ENCODE data around the gene FBXO39.

Gene FBXO39

DNA sequence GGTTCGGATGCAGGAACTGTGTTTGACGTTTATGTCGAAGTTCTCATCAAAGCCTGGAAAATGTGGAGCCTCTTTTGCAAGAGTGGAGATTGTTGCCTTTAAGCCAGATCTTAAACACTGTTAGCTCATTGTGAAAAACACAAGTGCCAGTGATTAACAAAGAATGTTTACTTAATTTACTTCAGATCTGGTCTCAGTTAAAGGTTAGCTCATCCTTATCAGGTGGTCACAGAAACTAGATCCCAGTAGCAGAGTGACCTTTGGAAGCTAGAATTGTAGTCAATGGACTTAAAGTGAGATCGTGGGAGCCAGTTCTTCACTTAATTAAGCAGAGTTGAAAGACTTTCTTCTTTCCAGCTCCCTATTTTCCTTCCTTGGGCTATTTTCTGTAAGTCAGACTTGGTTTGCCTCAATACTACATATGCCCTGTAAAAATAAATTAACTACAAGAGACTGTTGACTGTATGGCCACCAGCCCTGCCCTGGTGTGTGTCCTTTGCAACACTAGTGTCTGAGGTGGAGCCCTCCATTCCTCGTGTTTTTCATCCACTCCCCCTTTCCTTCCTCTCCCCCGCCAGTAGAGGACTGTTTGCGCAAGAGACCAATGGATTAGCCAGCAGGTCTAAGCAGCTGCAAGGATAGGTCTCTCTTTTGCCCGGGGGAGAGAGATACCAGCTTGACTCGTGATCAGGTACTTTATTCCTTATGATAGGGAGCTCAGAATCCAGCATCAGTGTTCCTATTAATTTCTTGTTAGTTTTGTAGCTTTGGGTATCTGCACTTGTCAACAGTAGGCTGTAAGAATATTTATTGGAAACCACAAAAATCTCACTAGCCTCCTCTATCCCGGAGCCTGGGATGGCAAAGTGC, 20.2 kb downstream of the FBXO39 start:
- no peak for ATAC-seq
- TF ChIP-seq CSDC2 (CRISPR knock-in tag; IDR thresholded peaks at IDR 0.05) (no peak), ZC3H10 (CRISPR knock-in tag; IDR thresholded peaks at IDR 0.05) (no peak), ZNF8 (CRISPR knock-in tag; IDR thresholded peaks at IDR 0.05) (no peak), BACH2 (CRISPR knock-in tag; IDR thresholded peaks at IDR 0.05; ENCODE audit: borderline replicate concordance) (no peak), ESRRG (CRISPR knock-in tag; IDR thresholded peaks at IDR 0.05) (no peak), ISL1 (CRISPR knock-in tag; IDR thresholded peaks at IDR 0.05) (no peak), RARB (CRISPR knock-in tag; IDR thresholded peaks at IDR 0.05) (no peak), ZFP30 (CRISPR knock-in tag; IDR thresholded peaks at IDR 0.05) (no peak), ZNF565 (CRISPR knock-in tag; conservative IDR thresholded peaks at IDR 0.05; ENCODE audit: low read depth) (no peak), PPARA (CRISPR knock-in tag; IDR thresholded peaks at IDR 0.05; ENCODE audit: borderline replicate concordance) (no peak)

DNA sequence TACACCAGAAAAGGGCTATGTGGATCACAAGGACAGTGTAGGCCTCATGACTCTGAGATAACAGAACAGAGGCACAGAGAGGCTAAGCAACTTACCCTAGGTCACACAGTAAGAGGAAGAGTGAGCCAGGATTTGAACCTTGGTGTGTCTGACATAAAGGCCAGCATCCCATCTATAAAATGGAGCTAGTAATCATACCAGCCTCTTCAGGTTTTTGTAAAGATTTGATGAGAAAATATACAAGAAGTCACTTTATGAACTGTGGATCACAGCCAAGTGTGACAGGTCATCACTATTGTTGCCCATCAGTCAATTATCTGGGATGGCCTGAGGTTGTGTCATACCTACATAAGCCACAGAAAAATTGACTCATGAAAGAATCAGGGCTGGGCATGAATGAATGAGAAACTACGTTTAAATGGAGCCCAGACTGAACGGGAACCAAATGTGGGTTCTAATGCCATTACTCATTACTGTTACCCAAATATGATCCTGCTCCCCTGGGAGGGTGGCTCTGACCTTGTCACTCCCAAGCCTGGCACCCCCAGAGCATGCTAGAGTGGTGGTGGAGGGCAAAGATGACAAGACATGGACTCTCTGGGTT, 21.0 kb downstream of the FBXO39 start:
- ATAC-seq = no peak
- no peak for TF ChIP-seq ARNTL (CRISPR knock-in tag; IDR thresholded peaks at IDR 0.05; ENCODE audit: borderline replicate concordance, low read depth)
- TF ChIP-seq, protein P1, sequence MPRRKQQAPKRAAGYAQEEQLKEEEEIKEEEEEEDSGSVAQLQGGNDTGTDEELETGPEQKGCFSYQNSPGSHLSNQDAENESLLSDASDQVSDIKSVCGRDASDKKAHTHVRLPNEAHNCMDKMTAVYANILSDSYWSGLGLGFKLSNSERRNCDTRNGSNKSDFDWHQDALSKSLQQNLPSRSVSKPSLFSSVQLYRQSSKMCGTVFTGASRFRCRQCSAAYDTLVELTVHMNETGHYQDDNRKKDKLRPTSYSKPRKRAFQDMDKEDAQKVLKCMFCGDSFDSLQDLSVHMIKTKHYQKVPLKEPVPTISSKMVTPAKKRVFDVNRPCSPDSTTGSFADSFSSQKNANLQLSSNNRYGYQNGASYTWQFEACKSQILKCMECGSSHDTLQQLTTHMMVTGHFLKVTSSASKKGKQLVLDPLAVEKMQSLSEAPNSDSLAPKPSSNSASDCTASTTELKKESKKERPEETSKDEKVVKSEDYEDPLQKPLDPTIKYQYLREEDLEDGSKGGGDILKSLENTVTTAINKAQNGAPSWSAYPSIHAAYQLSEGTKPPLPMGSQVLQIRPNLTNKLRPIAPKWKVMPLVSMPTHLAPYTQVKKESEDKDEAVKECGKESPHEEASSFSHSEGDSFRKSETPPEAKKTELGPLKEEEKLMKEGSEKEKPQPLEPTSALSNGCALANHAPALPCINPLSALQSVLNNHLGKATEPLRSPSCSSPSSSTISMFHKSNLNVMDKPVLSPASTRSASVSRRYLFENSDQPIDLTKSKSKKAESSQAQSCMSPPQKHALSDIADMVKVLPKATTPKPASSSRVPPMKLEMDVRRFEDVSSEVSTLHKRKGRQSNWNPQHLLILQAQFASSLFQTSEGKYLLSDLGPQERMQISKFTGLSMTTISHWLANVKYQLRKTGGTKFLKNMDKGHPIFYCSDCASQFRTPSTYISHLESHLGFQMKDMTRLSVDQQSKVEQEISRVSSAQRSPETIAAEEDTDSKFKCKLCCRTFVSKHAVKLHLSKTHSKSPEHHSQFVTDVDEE (CRISPR knock-in tag; IDR thresholded peaks at IDR 0.05) = no peak

DNA sequence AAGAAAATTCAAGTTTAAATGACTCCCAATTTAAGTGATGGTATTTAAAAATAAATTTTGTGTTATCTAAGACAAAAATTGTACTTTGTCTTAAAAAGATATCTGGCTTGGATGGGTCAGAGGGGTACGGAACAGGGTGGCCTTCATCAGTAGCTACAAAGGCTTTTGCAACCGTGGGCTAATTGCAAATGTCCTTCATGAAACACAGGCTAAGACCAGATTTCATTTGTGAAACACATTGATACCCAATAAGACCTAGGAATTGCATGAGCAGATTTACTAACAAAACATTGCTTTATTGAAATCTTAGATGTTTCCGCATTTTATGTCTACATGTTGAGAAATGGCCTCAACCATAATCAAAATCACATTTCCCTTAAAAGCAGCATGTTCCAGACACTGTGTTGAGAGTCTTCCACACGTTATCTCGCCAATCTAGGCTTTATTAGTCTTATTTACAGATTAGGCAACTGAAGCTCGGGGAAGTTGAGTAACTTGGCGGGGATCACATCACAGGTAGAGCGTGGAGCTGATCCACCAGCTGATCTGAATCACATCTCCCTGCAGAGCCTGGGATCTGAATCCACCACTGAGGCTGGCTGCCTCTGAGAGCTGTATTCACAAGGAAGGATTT, 21.8 kb downstream of the FBXO39 start:
- no peak for ATAC-seq
- TF ChIP-seq TCF4 (CRISPR knock-in tag; IDR thresholded peaks at IDR 0.05; ENCODE audit: borderline replicate concordance) (no peak), ZFP3 (CRISPR knock-in tag; IDR thresholded peaks at IDR 0.05) (no peak), ZNF70 (CRISPR knock-in tag; IDR thresholded peaks at IDR 0.05) (no peak), TOX (CRISPR knock-in tag; IDR thresholded peaks at IDR 0.05; ENCODE audit: borderline replicate concordance) (no peak), ZC3H10 (CRISPR knock-in tag; IDR thresholded peaks at IDR 0.05) (no peak), ZFP30 (CRISPR knock-in tag; IDR thresholded peaks at IDR 0.05) (no peak), ESRRG (CRISPR knock-in tag; IDR thresholded peaks at IDR 0.05) (no peak), ZNF565 (CRISPR knock-in tag; conservative IDR thresholded peaks at IDR 0.05; ENCODE audit: low read depth) (no peak), ARNTL (CRISPR knock-in tag; IDR thresholded peaks at IDR 0.05; ENCODE audit: borderline replicate concordance, low read depth) (no peak), OSR1 (CRISPR knock-in tag; IDR thresholded peaks at IDR 0.05) (no peak), GLIS3 (CRISPR knock-in tag; IDR thresholded peaks at IDR 0.05) (no peak), RARB (CRISPR knock-in tag; IDR thresholded peaks at IDR 0.05) (no peak), BACH2 (CRISPR knock-in tag; IDR thresholded peaks at IDR 0.05; ENCODE audit: borderline replicate concordance) (no peak), PPARA (CRISPR knock-in tag; IDR thresholded peaks at IDR 0.05; ENCODE audit: borderline replicate concordance) (no peak), ISL1 (CRISPR knock-in tag; IDR thresholded peaks at IDR 0.05) (no peak), ZNF8 (CRISPR knock-in tag; IDR thresholded peaks at IDR 0.05) (no peak), SNAI2 (CRISPR knock-in tag; IDR thresholded peaks at IDR 0.05) (no peak)
- TF ChIP-seq, protein P2, sequence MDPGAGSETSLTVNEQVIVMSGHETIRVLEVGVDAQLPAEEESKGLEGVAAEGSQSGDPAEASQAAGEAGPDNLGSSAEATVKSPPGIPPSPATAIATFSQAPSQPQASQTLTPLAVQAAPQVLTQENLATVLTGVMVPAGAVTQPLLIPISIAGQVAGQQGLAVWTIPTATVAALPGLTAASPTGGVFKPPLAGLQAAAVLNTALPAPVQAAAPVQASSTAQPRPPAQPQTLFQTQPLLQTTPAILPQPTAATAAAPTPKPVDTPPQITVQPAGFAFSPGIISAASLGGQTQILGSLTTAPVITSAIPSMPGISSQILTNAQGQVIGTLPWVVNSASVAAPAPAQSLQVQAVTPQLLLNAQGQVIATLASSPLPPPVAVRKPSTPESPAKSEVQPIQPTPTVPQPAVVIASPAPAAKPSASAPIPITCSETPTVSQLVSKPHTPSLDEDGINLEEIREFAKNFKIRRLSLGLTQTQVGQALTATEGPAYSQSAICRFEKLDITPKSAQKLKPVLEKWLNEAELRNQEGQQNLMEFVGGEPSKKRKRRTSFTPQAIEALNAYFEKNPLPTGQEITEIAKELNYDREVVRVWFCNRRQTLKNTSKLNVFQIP (CRISPR knock-in tag; IDR thresholded peaks at IDR 0.05; ENCODE audit: borderline replicate concordance, low read depth) = no peak

DNA sequence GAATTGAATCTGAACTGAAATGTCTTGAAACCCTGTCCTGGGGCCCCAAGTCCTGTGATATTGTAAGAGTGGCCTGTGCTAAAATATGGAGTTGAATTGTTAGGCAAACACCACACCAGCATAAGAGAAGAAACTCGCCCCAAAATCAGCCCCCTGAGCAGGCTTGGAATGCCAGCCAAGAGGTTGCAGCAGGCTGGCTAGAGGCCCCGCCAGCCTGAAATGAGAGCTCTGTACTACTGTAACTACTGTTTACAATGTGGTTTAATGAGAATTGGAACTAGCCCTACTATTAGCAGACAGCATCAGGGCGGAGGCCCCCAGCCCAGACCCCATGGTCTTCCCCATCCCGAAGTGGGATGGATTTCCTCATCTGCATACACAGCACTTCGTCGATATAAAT, 23.7 kb downstream of the FBXO39 start:
- ATAC-seq = no peak
- TF ChIP-seq ZNF8 (CRISPR knock-in tag; IDR thresholded peaks at IDR 0.05) (no peak), GLIS3 (CRISPR knock-in tag; IDR thresholded peaks at IDR 0.05) (no peak), TOX (CRISPR knock-in tag; IDR thresholded peaks at IDR 0.05; ENCODE audit: borderline replicate concordance) (no peak), ZC3H10 (CRISPR knock-in tag; IDR thresholded peaks at IDR 0.05) (no peak), RARB (CRISPR knock-in tag; IDR thresholded peaks at IDR 0.05) (no peak), ZNF70 (CRISPR knock-in tag; IDR thresholded peaks at IDR 0.05) (no peak), ZNF565 (CRISPR knock-in tag; conservative IDR thresholded peaks at IDR 0.05; ENCODE audit: low read depth) (no peak), BACH2 (CRISPR knock-in tag; IDR thresholded peaks at IDR 0.05; ENCODE audit: borderline replicate concordance) (no peak), ESRRG (CRISPR knock-in tag; IDR thresholded peaks at IDR 0.05) (no peak), ARNTL (CRISPR knock-in tag; IDR thresholded peaks at IDR 0.05; ENCODE audit: borderline replicate concordance, low read depth) (no peak)
- TF ChIP-seq, protein P3, sequence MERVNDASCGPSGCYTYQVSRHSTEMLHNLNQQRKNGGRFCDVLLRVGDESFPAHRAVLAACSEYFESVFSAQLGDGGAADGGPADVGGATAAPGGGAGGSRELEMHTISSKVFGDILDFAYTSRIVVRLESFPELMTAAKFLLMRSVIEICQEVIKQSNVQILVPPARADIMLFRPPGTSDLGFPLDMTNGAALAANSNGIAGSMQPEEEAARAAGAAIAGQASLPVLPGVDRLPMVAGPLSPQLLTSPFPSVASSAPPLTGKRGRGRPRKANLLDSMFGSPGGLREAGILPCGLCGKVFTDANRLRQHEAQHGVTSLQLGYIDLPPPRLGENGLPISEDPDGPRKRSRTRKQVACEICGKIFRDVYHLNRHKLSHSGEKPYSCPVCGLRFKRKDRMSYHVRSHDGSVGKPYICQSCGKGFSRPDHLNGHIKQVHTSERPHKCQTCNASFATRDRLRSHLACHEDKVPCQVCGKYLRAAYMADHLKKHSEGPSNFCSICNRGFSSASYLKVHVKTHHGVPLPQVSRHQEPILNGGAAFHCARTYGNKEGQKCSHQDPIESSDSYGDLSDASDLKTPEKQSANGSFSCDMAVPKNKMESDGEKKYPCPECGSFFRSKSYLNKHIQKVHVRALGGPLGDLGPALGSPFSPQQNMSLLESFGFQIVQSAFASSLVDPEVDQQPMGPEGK (CRISPR knock-in tag; IDR thresholded peaks at IDR 0.05; ENCODE audit: borderline replicate concordance) = no peak
- TF ChIP-seq, protein P4, sequence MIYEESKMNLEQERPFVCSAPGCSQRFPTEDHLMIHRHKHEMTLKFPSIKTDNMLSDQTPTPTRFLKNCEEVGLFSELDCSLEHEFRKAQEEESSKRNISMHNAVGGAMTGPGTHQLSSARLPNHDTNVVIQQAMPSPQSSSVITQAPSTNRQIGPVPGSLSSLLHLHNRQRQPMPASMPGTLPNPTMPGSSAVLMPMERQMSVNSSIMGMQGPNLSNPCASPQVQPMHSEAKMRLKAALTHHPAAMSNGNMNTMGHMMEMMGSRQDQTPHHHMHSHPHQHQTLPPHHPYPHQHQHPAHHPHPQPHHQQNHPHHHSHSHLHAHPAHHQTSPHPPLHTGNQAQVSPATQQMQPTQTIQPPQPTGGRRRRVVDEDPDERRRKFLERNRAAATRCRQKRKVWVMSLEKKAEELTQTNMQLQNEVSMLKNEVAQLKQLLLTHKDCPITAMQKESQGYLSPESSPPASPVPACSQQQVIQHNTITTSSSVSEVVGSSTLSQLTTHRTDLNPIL (CRISPR knock-in tag; IDR thresholded peaks at IDR 0.05; ENCODE audit: low read depth) = no peak

Data from SK-N-SH treated with all-trans-retinoic acid at 6 μM for 48 hours (cell line).